Measurements from ENCODE around the gene PRXL2B.
"Not testable (repeated sequence)": the region's sequence is repeated elsewhere in the genome, so short reads cannot be mapped to it uniquely, and the experiment has no call there.

Gene PRXL2B

GRCh38 chr1:2550309-2550861 lies 36.2 kb upstream of the PRXL2B start:
- not testable (repeated sequence) for DNase-seq (ENCODE audit: low read depth)

GRCh38 chr1:2551544-2551943 lies 35.0 kb upstream of the PRXL2B start:
- DNase-seq (ENCODE audit: low read depth): not testable (repeated sequence)

- DNase-seq (ENCODE audit: low read depth): no peak
Measured at GRCh38 chr1:2552189-2552588, 34.4 kb upstream of the PRXL2B start.

GRCh38 chr1:2553076-2553475 lies 33.5 kb upstream of the PRXL2B start:
- not testable (repeated sequence) for DNase-seq (ENCODE audit: low read depth)

GRCh38 chr1:2553871-2554620 lies 32.5 kb upstream of the PRXL2B start:
- DNase-seq (ENCODE audit: low read depth): no peak

- no peak for DNase-seq (ENCODE audit: low read depth)
Measured at GRCh38 chr1:2554621-2555387, 31.8 kb upstream of the PRXL2B start.

- DNase-seq (ENCODE audit: low read depth): peak; percentile 36
Measured at GRCh38 chr1:2555634-2556276, 30.8 kb upstream of the PRXL2B start.

- DNase-seq (ENCODE audit: low read depth): peak; percentile 31
Measured at GRCh38 chr1:2556277-2556677, 30.3 kb upstream of the PRXL2B start, which contains the start of gene TNFRSF14. Gene TNFRSF14, plus strand, starts transcription at chr1:2556371. Its CDS starts 294 bp downstream, at chr1:2556665.

- no peak for DNase-seq (ENCODE audit: low read depth)
Measured at GRCh38 chr1:2556678-2557481, 29.7 kb upstream of the PRXL2B start.

- no peak for DNase-seq (ENCODE audit: low read depth)
Measured at GRCh38 chr1:2557482-2558400, 28.8 kb upstream of the PRXL2B start.

GRCh38 chr1:2558420-2558819 lies 28.2 kb upstream of the PRXL2B start:
- DNase-seq (ENCODE audit: low read depth): no peak

GRCh38 chr1:2558861-2559260 lies 27.7 kb upstream of the PRXL2B start:
- no peak for DNase-seq (ENCODE audit: low read depth)

GRCh38 chr1:2559509-2560298 lies 26.9 kb upstream of the PRXL2B start:
- DNase-seq (ENCODE audit: low read depth): no peak

GRCh38 chr1:2560299-2561073 lies 26.1 kb upstream of the PRXL2B start:
- no peak for DNase-seq (ENCODE audit: low read depth)

GRCh38 chr1:2561446-2561845 lies 25.1 kb upstream of the PRXL2B start:
- no peak for DNase-seq (ENCODE audit: low read depth)

- no peak for DNase-seq (ENCODE audit: low read depth)
Measured at GRCh38 chr1:2561898-2562895, 24.4 kb upstream of the PRXL2B start.

GRCh38 chr1:2563205-2563604 lies 23.4 kb upstream of the PRXL2B start:
- DNase-seq (ENCODE audit: low read depth): no peak

Measured in stromal cell of bone marrow (primary cell).